ENCODE results near the gene DRC3.
"Not testable (repeated sequence)": the region's sequence is repeated elsewhere in the genome, so short reads cannot be mapped to it uniquely, and the experiment has no call there.

Gene DRC3, protein sequence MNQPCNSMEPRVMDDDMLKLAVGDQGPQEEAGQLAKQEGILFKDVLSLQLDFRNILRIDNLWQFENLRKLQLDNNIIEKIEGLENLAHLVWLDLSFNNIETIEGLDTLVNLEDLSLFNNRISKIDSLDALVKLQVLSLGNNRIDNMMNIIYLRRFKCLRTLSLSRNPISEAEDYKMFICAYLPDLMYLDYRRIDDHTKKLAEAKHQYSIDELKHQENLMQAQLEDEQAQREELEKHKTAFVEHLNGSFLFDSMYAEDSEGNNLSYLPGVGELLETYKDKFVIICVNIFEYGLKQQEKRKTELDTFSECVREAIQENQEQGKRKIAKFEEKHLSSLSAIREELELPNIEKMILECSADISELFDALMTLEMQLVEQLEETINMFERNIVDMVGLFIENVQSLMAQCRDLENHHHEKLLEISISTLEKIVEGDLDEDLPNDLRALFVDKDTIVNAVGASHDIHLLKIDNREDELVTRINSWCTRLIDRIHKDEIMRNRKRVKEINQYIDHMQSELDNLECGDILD

DNA sequence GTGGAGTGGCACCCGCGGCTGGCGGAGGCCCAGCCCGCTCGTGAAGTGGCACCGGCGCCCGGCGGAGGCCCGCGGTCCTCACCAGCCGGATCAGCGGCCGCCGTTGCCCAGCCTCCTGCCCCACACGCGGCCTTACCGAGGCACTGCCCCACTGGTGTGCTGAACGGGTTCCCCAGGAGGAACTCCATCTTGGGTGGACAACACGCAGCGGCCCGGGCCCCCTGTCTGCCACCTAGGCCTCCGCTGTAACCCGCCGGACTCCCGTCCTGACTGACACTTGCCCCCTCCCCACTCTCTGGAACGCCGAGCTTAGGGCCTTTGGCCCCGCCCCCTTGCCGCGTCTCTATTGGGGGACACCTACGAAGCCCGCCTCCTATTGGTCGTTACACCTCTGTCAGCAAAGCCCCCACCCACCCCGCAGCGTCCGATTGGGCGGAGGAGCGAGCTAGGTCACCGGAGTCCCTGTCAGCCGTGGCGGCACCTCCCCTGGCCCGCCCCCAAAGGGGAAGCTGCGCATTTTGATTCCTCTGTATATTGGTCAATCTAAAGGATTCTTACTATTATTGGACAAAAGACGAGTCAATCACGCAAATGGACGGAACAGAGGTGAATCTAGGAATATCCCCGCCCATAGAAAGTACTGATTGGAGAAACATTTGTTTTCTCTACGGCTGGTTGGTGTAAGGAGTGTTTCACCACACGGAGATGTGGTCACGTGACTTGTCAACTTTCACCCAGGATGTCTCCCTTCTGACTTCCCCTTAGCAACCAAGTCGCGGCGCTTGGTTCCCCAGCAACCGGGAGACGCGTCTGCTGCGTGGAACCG, at the start of gene DRC3, which contains the start of gene TOM1L2:
TSS of gene DRC3 (plus strand) at position 737 of the 826 bp plus-strand sequence. CDS start 4,737 bp downstream, outside the sequence.
TSS of gene TOM1L2 (minus strand) at position 275 of the 826 bp plus-strand sequence. CDS start at position 188, 87 bp downstream.
- DNase-seq: peak; percentile 100

DNA sequence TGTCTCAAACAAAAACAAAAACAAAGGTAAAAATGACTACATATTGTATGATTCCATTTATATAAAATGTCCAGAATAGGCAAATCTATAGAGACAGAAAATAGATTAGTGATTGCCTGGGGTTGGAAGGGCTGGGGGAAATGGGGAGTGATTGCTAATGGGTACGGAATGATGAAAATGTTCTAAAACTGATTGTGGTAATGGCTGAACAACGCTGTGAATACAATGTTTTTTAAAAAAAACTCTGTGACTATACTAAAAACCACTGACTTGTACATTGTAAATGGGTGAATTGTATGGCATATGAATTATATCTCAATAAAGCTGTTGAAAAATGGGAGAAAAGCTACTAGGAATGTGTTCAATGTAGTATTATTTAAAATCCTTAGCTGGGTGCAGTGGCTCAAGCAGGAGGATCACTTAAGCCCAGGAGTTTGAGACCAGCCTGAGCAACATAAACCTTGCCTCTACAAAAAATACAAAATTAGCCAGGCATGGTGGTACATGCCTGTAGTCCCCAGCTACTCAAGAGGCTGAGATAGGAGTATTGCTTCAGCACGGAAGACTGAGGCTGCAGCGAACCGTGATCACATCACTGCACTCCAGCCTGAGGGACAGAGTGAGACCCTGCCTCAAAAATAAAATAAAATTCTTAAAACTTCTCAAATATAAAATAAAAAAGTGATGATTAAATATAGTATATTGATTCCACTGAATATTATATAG, 48.4 kb upstream of the DRC3 start:
- no peak for DNase-seq

DNA sequence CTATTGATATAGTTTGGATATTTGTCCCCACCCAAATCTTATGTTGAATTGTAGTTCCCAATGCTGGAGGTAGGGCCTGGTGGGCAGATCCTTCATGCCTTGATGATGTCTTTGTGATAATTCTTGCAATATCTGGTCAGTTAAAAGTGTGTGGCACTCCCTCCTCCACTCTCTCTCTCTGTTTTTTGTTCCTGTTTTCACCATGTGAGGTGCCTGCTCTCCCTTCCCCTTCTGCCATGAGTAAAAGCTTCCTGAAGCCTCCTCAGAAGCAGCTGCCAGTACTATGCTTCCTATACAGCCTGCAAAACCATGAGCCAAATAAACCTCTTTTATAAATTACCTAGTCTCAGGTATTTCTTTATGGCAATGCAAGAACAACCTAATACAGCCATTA, 47.8 kb upstream of the DRC3 start:
- DNase-seq: no peak

DNA sequence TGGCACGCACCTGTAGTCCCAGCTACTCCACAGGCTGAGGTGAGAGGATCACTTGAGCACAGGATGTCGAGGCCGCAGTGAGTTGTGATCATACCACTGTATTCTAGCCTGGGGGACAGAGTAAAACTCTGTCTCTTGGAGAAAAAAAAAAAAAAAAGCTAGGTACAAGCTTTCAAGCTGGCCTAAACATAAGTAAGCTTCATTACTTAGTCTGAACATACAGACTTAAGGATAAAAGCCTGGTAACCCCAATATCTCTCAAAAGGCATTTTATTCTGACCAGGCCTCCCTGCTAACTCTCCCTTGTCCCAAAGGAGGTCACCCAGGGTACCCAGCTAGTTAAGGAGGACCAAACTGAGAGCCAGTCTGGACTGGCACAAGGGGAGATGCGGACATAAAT, 46.6 kb upstream of the DRC3 start:
- DNase-seq: no peak

DNA sequence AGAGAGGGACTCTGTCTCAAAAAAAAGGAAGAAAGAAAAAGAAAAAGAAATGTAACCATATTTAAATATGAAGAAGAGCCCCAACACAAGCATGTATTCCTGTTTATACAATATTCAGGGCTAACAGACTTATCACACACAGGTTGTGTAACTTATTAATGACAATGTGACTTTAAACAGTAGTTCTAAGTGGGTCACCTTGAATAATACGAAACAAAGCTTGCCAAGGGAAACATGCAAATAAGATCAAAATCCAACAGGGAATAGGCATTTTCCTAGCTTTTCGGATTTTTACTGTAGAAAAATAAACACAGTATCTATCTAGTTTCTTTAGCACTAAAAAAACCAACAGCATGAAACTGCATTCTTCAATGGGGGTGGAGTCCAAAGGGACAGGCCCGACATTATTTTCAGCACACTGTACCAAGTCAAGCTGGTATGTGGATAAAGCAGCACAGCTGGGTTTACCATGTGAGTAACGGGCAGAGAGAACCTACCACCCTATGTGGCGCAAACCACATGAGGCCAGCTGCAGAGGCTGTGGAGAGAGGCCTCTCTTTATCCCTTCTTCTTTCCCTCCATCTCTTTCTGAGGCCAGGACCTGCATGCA, 45.7 kb upstream of the DRC3 start:
- DNase-seq: no peak

DNA sequence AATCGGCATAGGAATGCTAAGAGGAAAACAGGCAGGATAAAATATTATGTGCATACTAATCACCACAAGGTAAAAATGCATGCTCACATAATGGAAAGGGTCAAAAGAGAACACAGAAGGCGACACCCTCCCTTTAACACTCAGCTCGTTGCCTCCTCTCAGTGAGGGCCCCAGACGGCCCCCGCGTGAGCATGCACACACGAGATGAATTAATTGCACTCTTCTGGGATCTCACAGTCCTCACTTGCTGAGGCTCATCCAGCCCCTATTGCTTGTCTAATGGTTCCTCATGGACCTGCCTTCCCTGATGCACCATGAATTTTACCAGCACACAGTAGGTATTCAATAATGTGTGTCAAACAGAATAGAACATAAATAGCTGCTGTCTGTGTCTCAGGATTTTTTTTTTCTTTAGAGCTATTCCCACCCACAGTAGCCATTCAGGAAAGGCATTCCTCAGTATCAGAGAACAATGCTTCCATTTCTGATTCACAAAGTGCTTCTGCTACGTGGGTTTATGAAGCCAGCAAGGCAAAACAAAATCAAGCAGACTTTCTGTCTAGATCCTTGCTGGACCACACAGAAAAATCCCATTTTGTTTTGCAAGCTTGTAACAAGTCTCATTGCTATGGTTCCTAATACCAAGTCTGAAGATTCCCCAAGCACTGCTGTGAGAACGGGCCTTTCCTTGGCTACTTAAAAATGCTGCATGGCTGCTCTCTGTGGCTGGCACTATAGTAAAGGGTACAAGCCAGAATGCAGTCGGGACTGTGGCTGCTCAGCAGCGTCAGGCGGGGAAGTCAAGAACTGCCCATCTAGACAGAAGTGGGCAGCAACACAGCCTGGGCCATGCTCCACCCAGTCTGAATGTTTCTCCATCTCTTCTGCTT, 44.0 kb upstream of the DRC3 start:
- DNase-seq: no peak

DNA sequence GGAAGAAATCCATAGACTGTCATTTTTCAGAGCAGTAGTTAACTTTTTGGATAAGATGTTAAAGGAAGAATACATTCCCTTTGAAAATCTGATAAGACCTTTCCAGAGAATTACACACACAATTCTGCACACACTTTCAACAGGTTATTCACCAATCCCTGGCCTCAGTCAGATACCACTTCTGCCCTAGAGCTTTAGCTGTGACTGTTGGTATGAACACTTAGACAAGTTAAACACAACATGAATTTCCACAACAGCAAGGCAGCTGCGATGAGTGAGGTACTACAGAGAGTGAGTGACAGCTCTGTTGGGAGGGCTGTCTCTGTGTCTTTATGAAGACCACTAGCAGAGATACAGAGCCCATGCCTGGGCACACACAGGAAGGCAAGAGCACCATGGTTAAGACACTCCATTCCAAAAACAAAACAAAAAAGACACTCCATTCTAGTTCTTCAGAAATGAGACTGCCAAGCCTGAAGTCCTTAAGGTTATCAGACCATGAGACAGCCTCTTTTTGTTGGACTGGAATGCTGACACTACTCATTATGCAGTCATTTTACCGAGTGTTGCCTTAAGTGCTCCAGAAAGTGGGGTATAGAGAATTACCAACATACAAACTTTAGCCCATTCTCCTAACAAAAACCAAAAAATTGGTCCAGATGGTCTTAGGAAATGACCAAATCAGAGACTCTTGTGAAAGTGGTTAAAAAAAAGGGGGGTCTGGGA, 42.8 kb upstream of the DRC3 start:
- no peak for DNase-seq

DNA sequence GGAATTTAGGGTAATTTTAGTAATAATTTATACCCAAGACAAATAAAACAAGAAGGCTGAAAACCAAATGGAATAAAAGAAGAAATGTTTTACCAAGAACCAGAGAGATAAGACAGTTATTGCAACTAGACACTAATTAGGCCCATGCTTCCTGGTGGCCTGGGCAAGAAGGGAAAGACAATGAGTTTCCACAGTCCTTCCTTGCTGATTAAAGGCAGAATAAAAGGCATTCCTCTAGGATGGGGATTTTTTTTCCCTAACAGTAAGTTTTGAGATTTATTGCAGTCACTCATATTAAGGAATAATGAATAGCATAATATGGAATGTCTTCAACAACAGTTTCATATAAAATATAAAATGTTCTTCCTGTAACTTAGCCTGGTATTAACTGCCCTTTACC, 42.0 kb upstream of the DRC3 start:
- no peak for DNase-seq

DNA sequence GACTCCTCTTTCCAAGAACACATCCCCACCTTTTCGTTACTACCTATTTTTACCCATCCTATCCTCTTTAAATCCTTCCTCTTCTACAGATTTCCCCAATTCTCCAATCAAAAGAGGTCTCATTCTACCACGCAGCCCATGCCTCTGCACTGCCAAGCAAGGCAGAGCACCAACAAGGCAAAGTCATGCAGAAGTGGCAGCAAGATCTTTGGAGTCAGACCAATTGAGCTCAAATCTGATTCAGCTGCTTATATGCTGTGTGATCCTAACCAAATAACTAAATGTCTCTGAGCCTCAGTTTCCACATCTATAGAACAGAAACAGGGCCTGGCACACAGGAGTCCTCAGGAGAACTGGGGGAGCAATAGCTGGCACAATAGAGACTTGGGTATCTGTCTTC, 41.5 kb upstream of the DRC3 start:
- no peak for DNase-seq

DNA sequence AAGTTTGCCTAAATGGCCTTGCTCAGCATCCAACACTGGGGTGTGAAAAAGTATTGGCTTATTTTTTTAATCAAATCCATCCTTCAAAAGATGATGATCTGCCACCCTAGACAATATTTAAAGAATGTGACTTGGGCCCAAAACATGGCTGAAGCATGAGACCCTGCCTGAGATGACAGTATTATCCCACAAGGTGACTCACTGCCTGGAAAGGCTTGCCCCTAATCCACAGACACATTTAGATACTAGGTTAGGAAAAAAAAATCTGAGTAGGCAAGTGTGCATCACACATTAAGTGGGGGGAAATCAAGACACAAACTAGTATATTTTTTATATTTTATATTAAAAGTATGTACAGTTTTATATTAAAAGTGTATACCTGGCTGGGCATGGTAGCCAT, 38.9 kb upstream of the DRC3 start:
- DNase-seq: no peak

DNA sequence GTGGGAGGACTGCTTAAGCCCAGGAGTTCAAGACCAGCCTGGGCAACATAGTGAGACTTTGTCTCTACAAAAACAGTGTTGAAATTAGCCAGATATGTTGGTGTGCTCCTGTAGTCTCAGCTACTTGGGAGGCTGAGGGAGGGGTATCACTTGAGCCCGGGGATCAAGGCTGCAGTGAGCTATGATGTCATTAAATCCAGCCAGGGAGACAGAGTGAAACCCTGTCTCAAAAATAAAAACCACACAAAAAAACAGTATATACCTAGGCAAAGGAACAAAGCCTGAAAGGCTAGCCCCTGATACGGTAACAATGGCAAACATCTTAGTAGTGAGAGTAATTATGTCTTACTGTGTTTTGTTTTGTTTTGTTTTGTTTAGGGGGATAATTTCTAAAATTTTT, 38.4 kb upstream of the DRC3 start:
- DNase-seq: no peak

DNA sequence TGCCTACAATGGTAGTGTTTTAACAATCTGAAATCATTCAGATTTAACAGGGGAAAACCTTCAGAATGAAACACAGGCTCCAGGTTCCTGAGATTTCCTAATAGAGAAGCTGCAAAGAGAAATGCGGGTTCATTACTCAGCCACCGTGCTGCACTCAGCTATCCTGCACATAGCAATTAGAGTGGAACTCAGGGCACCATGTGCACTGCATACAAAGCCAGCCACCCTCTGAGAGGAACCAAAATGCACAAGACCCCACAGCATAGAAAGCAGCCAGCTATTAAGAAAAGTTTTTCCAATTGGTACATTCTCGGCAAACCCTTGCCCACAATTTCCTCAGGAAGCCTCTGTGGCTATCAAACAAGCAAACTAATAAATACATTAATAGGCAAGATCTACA, 37.9 kb upstream of the DRC3 start:
- DNase-seq: no peak

DNA sequence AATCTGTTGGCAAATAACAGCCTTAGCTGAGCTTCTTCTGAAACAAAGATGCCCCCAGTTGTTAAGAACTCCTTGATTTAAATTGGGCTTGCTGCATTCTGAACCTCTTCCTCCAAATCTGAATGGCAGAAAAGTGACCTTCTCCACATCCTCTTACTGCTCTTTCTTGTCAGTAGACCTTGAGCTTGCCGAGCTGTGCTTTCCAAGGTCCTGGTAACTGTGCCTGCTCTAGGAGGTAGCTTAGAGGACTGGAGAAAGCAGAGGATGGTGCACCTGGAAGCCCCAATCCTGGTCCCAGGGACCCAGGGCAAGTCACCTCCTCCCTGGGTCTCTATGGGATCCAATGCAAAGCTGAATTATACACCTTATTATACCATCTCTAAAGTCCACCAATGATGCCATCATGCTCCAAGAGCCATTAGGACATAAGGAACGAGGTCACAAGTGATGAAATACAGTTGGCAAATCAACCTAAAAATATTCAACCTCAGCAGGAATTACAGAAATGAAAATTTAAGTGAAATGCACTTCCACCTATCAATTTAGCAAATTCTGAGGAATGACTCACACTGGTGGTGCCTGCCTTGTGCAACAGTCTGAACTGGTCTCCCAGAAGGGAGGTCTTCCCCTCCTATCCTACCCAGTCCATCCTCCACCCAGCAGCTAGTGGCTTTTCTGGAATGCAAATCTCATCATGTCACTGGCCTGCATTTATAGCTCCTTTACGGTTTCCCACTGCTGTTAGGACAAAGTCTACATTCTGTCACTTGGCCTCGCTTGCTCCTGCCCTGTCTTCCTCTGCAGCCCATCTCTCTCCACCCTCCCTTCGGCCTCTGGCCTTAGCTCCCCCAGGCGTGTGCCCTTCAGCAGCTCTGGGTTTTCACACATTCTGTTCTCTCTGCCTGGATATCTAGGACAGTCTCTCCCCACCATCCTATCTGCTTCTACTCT, 37.1 kb upstream of the DRC3 start:
- DNase-seq: no peak

DNA sequence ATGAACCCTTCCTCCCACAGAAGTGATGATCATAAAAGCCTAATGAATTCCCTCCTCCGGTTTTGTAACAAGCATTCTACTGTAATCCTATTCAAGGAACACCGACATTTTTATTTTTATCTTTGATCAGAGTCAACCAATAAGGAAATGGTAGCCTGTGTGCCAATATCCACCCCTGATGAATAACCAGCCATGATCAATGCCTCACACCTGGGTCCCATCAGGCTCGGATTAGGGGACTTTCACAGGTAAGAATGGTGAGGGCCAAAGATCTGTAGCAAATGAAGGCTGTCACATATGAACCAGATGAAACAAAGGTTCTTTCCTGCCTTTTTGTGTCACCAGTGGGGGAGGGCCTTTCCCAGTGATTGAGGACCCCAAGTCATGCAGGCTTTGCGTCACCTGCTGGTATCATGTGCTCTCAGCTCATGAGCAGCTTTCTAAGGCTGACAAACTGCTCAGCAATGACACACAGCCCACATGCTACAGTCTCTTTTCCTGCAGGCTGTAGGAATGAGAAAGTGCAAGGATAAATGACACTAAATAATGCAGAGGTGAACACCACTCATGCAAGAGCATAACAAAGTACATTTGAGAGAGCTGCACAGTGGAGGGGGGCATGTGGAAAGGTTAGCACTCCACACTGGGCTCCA, 35.3 kb upstream of the DRC3 start:
- no peak for DNase-seq

DNA sequence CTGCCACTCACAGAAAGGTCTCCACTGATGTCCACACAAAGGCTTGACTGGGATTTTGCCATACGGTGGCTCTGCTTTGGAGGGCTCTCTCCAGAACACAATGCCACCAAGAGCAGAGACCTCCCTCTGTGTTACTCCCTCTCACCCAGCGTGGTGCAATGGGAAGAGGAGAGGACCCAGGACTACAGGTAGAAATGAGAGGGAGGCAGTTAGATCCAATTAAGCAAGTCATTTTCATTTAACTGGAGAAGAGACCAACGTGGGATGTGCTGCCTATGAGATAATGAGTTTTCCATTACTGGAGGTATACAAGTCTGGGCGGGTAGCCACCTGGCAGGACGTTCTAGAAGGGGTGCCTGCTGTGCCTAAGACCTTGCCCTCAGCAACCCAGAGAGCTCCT, 34.7 kb upstream of the DRC3 start:
- DNase-seq: no peak

DNA sequence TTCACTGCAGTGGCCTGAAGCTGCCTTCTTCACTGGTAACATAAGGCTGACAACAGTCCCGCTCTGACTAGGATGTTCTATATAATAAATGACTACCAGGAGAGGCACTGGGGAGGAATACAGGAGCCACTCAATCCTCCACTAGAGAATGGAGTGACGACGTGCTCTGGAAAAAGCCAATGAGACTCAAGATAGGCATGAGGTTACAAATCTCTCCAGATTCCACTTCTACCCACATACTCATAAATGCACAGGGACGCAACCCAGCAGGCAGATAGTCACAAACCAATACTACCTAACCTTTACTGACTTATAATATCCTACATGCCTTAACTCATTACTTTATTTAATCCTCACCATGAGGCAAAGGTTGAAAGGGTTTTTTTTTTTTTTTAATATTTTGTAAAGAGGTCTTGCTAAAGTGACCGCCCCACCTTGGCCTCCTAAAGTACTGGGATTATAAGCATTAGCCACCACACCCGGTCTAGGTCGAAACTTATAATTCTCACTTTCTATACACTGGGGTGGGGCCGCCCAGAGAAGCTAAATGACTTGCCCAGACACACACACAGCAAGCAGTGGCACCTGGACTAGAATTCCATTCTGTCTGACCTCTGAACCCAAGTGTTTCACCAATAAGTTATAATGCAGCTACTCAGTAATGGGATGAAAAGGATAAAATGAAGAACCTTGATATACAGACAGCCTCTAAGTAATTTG, 34.1 kb upstream of the DRC3 start:
- DNase-seq: no peak

DNA sequence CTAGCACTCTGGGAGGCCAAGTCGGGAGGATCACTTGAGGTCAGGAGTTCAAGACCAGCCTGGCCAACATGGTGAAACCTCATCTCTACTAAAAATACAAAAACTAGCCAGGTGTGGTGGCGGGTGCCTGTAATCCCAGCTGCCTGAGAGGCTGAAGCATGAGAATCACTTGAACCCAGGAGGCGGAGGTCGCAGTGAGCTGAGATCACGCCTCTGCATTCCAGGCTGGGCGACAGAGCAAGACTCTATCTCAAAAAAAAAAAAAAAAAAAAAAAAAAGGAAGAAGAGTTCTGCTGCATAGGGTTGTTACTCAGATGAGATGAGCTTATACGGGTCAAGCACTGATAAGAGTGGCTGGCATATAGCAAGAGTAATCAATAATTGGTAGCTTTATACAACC, 32.7 kb upstream of the DRC3 start:
- DNase-seq: not testable (repeated sequence)

DNA sequence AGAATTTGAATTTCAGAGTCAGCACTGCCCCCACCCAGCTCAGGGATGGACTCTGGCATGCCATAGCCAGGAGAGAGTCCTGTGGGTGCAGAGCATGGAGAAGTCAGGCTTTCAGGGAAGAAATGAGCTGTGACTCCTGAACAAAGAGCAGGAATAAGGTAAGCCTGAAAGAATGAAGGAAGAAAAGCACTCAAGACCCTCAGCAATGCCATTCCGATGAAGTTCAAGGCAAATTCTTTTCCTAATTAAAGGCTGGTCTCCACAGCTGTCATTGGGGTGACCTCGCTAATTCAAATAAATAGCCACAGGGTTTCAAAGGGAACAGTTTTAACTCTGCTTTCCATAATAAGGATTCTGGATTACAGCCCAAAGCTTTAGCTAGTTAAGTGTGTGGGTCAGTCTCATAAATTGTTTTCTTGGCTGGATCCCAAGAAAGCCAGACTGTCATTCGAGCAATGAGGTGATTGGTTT, 32.2 kb upstream of the DRC3 start:
- DNase-seq: no peak

Measured in stimulated activated CD8-positive, alpha-beta memory T cell treated with anti-CD3 and anti-CD28 coated beads, Interleukin-4, amount 100 ng/mL, for 48 hours (primary cell).